Activated CD4-positive, alpha-beta T cell treated with anti-CD3 and anti-CD28 coated beads, Interleukin-10, Interleukin-2, amounts not matched to agents 100 ng/mL and 50 ng/mL, durations not matched to agents 16 hours and 8 hours (primary cell): ENCODE measurements around the gene LAMA4.
"Not testable (repeated sequence)": the region's sequence is repeated elsewhere in the genome, so short reads cannot be mapped to it uniquely, and the experiment has no call there.

Source experiments
- DNase-seq: peaks from one replicate; pipeline ENCODE4 v3.0.0-alpha.2; 2020

Gene LAMA4

DNA sequence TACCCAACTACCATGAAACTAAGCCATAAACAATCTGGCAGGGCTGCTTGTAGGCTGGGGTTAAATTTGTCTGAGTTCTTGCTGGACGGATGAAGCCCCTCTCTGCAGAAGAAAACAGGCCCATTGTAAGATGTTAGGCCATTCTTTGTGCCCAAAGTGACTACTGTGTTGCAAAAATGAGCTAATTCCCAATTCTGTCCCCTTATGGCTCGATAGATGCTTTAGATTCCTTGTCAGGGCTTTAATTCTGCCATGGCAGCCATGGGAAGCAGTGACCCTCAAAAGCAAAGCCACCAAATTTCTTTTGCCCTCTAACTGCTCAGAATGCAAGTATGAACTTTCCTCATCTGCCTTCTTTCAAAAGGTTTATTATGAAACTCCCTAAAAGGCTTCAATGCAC lies 45.2 kb downstream of the LAMA4 start:
- DNase-seq, result no peak

DNA sequence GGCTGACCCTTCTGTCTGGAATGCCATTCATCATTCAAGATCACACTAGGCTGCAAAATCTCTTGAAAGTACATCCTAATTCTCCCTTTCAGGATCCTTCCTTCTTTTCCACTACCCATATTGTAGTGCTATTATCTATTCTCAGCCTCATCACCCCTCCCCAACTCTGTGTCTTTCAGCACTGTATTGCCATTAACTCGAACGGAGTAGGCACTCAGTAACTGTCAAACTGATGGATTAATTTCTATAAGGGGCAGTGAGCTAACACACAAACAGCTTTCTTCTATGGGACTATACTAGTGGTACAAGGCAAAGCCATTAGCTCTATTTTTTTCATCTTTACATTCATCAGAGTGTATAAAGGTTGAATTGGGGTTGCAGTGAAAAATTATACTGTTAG lies 46.6 kb downstream of the LAMA4 start:
- no peak for DNase-seq

DNA sequence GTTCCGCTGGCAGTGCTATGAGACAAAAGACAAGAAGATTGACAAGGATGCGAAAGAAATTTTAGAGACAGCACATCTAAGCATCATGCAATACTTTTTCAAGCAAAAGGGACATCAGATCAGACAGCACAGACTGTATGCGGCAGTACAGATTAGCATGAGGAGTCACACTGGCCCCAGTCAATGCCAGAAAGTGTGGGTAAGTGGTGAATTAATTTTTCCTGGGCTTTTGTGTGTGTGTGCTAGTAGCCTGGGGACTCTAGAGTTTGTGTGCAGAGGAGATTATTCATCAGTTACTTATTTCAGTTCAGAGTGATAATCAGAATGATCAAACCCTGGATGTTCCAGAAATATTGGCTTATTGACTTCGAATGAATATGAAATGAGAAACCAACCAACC lies 47.2 kb downstream of the LAMA4 start:
- no peak for DNase-seq

DNA sequence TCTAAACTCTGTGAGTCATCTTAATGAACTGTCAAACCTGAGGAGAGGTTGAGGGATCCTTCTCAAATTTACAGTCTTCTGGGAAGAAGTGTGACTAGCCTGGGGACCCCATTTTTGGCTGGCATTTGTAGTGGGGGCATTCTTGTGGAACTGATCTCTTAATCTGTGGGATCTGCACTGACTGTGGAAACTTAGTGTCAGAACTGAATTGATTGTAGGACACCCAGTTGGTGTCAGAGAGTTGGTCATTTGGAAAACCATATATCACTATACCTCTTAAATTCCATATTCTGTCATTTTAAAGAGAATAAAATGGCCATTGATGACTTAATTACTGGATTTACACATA lies 48.3 kb downstream of the LAMA4 start:
- DNase-seq, result no peak

DNA sequence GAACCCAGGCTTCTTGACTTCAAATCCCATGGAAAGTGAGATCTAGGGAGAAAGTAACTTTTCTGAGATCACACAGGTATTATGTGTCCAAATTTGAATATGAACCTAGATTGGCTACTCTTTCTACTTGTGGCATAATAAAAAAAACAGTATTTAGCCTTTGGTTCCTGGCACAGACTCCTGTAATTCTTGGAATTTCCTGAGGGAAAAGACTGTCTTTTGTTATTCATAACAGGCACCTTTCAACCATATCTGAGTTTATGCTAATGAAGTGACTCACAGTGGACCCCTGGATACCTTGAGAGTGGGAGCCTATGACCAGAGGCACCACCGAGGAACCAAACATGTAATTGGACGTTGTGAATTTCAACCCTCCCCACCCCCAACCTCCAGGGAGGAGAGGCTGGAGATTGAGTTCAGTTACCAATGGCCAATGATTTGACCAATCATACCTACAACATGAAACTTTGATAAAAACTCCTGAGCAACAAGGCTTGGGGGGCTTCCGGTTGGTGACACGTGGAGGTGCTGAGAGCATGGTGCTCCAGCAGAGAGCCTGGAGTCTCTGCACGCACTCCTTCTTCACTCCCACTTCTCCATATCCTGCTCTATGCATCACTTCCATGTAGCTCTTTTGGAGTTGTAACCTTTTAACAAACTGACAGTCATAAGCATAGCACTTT lies 48.8 kb downstream of the LAMA4 start:
- DNase-seq, result no peak

DNA sequence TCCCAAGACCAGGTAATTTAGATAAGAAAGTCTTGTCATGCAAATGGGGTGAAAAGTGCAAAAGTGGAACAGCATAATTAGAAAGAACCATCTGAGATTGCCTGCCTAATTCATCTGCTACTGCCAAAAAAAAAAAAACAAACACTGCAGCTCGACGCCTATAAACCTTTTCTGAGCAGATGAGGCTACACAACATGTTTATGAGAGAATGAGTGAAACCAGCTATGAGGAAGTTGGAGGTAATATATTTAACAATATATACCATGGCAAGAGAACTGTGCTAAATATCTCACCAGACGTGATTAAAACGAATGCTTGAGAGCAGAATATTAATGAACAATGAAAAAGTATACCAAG lies 50.0 kb downstream of the LAMA4 start:
- no peak for DNase-seq

DNA sequence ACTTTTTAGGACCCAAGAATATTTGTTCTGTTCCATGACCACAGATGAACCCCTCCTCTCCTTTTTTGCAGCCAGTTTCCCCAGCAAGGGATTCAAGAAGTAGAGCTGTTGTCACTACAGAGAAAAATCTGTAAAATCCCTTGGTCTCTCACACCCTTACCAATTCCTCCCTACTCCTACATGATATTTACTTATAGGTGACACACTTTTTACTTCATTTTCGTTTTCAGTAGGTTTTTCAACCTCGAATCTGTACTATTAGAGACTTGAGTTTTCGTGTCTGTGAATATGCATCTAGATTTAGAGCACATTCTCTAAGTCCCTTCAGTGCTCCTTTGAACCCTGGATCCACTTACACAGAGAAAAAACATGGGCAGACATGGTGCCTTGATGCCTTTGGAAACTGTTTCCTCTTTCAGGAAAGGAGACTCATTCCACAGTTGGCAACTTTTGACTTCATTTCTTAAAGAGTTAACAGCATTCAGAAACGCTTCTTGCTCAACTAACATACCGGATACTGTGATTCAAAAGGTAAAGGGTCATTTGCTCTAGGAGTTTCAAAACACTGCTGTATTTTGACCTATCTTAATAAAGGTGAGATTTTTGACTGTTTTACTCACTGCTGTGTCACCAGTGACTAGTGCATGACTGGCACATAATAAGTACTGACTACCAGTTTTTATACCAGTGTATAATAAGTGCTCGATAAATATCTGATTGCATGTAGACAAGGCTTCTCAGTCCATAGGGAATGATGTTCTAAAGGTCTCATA lies 50.6 kb downstream of the LAMA4 start:
- DNase-seq, result no peak

DNA sequence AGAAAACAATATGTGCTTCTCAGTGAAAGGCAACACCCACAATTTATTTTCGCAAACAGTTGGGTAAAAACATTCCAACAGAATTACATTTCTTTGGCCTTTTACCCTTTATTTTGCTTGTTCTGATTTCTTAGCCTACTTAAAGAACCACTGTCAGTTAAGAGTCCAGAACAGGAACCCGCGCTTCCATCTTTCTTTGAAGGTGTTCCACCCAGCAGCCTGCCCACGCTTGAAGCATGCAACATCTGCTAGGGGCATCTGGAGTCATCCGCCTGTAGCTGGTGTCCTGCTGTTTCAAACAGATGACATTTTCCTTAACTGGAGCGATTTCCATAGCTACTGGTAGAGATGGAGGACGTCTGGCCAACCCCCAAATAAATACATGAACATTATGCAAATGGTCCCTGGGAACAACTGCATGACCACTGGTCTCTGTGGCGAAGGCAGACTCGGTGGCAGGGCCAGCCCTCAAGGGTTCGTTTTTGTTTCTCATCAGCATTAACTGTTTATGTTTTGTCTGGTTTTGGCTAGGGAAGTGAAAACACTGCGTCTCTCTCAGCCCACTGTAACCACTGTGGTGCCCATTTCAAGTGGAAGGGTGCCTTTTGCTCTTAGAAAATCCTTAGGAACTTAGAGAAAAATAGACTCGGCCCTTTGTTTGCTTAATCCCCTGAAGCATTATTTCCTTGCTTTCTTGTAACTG lies 51.6 kb downstream of the LAMA4 start:
- no peak for DNase-seq

DNA sequence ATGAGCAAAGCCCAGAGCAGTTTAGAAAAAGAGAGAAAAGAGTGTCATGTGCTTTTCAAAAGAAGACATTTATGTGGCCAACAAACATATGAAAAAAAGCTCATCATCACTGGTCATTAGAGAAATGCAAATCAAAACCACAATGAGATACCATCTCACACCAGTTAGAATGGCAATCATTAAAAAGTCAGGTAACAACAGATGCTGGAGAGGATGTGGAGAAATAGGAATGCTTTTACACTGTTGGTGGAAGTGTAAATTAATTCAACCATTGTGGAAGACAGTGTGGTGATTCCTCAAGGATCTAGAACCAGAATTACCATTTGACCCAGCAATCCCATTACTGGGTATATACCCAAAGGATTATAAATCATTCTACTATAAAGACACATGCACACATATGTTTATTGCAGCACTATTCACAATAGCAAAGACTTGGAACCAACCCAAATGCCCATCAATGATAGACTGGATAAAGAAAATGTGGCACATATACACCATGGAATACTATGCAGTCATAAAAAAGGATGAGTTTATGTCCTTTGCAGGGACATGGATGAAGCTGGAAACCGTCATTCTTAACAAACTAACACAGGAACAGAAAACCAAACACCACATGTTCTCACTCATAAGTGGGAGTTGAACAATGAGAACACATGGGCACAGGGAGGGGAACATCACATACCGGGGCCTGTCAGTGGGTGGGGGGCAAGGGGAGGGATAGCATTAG lies 54.0 kb downstream of the LAMA4 start:
- DNase-seq, result not testable (repeated sequence)

DNA sequence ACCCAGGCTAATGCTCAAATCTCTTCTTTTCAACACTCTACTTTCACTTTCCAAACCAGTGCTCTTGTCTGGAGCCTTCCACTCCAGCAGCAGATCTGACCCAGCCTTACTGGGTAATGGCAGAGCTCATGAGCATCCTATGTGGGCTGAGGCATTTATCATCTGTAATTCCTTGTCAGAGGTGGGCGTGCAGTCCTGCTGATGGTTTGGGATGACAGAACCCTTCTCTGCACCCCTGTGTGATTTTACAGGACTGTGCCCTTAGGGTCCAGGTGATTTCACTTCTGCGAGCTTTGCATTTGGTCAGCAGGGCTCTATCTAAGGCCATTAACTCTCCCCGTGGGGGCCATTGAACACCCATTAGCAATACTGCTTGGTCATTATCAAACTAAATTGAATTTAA lies 55.4 kb downstream of the LAMA4 start:
- no peak for DNase-seq

DNA sequence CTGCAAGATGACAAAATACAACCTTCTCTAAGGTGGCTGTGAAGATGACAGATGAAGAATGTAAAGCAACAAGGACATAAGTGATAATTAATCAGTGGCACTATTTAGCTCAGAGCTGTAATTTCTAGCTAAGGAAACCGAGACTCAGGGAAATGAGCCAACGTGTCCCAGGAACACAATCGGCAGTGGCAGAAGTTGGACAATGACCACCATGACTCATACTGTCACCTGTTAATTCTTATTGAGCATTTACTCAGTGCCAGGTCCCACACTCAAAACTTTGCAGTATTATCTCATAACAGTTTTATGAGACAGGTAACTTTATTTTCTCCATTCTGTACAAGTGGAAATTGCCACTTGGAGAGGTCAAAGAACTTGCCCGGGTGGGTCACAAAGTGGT lies 55.8 kb downstream of the LAMA4 start:
- no peak for DNase-seq

DNA sequence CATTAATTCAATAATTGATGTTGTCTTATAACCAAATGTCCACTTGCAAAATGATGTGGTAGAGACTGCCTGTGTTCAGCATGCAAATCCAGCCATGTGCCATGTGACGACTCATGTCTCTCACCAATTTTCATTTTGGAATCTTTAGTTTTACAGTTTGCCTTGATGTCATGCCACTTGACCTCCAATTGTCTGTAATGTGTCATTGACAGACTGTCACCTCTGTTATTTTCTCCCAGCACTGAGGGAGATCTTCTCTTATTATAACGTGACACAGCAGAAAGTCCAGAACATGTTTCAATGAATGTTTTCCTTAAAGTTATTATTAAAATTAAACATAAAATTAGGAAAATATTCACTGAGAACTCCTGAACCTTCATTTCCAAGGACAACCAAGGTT lies 56.7 kb downstream of the LAMA4 start:
- no peak for DNase-seq

DNA sequence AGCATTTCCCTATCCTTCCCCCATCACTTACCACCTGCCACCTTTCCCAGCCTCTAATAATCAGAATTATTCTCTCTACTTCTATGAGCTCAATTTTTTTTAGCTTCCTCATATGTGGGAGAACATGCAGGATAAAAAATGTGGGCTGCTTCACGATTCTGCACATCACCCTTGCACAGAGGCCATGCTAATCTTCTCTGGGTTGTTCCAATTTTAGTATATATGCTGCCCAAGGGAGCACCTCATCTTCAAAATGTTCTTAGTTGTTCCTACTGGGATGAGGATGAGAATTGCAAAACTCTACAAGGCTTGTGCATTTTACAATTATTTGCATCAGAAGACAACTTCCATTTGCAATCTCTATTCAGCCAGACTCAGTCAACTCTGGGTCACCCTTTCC lies 58.1 kb downstream of the LAMA4 start:
- no peak for DNase-seq

DNA sequence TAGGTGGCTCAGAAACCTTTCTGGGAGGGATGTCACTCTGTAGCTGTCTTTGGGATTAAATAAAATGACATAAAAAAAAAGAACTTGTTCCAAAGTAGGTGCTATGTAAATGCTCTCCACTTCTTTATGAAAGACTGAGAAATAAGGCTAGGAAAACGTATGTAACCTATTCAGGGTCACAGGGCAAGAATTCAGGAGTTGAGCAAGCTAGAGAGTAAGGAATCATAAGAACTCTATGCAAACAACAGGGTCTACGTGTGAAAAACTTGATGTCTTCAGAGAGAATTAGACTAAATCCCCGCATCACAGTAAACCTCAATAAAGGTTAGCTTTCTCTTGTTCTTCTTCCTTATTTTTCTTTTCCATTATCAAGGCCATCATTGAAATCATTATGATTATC lies 59.2 kb downstream of the LAMA4 start:
- DNase-seq, result no peak

DNA sequence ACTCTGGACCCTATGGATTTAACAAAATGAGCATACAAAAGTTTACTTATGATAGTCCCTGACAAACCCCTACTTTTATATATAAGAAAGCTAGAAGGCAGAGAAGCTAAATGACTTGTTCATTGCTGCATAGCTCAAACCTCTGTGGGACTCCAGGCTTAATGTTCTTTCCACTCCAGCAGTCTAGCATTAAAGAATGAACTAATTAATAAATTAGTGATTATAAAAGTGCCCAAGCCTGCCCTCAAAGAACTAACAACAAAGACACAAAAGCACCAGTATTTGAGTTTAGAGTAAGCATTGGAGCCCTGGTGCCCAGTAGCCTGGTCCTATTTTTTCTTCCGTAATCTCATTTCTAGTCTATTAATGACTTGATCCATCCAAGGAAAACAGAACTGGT lies 59.9 kb downstream of the LAMA4 start:
- DNase-seq, result no peak

DNA sequence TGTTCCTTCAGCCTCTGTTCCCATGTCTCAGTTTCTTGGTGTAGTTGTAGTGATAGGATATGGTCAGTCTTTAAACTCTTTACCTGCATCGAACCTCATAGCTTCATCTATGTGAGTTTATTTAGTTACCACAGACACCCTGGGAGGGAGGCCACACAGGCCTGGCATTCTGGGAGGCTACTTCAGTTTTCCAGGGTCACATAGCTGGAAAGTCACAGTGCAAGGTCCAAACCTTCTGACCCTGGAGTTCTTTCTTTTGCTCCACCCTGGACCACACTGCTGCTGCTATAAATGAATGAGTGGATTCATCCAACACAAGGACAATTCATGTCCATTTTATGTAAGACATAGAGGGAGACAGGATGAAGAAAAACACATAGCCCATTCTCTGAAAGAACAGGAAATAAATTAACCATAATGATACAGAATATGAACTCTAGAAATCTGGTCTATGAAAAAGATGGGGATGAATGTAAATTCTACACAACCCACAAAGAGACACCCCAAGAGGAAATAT lies 60.8 kb downstream of the LAMA4 start:
- no peak for DNase-seq

DNA sequence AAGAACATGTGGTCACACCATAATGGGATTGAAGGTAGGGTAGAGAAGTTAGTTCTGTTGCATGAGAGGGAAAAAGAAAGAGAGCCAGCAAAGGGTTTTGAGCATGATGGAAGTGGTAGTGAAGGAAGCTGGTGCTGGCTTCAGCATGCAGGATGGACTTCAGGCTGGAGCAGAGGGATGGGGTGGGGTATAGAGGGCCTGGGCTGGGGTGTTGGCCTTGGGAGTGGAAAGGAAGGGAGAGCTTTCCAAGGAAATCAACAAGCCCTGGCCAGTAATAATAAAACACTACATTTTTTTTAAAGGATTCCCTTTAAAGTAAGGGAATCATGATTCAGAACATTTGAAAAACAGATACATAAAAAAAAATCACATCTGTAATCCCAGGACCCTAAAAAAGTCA lies 61.2 kb downstream of the LAMA4 start:
- no peak for DNase-seq

DNA sequence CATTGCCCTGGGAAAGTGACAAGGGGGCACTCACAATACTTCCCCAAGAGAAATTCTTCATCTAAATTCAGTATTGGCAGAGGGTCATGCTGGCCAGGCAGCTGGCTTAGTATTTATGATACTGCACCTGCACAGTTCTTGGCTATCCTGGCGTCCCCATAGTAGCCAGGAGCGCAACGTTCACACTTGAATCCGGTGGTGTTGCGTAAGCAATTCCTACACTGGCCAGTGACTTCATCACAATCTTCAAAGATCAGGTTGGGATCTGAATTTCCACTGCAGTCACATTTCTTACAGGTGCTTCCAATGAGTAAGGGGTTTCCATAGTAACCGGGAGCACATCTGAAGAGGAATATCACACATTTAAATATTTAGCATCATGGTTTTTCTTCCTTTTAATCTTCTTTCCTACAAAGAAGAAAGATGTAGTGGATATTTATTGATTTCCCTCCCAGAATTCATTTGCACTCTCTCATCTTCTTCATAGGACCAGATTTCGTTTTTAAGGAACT lies 62.8 kb downstream of the LAMA4 start:
- DNase-seq, result no peak

DNA sequence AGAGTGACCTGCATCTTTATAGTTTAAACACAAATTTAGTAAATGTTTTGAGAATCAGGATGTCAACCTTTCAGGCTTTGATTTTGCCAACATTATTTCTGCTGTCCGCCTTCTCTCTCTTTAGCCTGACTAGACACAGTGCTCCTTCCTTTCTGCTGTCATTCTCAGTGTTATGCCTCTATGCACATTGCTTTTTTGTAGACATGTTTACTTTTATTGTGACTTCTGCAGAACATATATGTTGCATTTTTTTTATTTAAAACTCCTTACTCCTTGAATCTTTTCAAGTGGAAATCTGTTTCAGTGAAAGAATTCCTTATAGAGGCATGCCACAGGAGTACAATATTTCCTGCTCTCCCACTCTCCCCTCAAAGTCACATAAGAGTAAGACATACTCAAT lies 64.2 kb downstream of the LAMA4 start:
- no peak for DNase-seq

DNA sequence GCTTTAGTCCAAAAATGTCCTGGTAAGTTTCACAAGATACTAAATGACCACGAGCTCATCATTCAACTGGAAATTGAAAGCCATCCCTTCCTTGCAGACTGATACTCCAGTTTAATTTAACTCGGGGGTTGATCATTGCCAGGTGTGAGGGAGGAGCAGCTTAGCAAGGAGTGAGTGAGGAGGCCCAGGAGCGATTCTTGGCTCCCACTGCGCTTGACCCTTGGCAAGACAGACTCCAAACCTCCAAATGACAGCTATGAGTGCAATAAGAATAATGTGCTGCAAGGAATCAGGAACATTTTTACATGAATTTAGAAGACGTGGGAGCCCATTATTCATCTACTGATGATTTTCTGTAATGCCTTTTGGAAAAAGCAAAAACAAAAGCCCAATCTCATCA lies 64.9 kb downstream of the LAMA4 start:
- DNase-seq, result no peak

DNA sequence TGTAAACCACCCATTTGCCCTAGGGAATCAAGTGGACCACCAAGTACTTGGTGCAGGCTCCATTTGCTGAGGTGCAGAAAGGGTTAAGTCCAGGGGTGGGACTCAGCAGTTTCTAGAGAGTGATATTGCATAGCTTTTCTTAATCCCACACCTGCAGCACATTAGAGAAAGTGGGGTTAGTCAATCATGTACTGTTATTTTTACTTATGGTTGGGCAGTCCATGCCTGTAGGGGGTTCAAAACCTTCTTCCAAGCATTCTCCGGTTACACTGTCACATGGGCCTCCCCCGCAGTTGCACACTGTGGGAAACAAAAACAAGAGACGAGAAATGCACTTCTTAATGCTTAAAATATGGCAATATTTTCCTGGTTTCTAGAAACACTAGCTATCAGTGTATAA lies 65.5 kb downstream of the LAMA4 start:
- DNase-seq, result no peak

DNA sequence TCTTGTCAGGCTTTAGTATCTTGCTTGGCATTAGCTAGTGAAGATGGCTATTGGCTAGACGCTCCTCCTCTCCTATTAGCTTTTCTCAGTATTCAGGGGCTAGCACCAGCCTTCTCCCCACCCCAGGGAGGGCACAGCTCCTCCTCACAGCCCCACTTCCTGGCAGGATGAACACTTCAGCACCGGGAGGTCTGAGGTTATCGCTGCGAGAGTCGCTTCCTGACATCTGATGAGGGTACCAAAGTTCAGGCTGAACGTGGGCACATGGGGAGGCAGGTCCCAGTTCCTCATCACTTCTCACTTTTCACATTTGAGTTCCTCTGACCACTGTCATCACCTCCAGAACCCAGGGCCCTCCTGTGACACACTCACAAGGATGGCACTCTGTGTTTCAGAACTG lies 66.6 kb downstream of the LAMA4 start:
- DNase-seq, result no peak

DNA sequence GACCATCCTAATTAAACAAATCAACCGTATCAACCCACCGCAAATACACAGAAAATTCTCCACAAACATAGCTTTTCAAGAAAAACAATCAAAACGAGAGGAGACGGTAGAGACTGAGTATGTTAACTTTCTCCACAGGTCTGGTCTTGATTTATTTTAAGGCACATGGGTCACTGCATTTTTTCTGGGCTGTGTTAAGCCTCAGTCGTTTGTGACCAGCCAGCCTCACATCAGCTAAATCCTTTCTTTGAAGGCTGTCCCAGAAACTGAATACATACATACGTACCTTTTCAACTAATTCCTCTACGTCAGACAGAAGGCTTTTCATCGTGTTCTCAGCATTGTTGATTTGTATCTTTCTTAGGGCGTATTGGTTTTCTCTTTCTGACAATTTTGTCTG lies 69.4 kb downstream of the LAMA4 start:
- no peak for DNase-seq
